ENCODE results near the gene LAMB2. TPM values are rescaled to one million over a fixed set of nuclear protein-coding genes. Genes with fewer than 3 reads are reported as not detected.

LAMB2 gene
- total RNA-seq, 2 donors from 2014 or later, result 1,056 to 1,180 TPM

- no peak overlapping the region for H3K4me3 ChIP-seq
- no peak for DNase-seq (ENCODE audit: low spot score)
- no peak for TF ChIP-seq CTCF (IDR thresholded peaks at IDR 0.05)
- no peaks in the 10 kb centered on the region for H3K9me3 ChIP-seq
- no peaks in the 10 kb centered on the region for H3K27me3 ChIP-seq
- H3K4me1 ChIP-seq, result no peaks in the 10 kb centered on the region
- H3K36me3 ChIP-seq, result no peaks in the 10 kb centered on the region
- H3K27ac ChIP-seq, result no peak overlapping the region
Measured at GRCh38 chr3:49140080-49140479, 7.2 kb upstream of the LAMB2 start.

GRCh38 chr3:49135499-49135898 lies 2.6 kb upstream of the LAMB2 start:
- no peak for DNase-seq (ENCODE audit: low spot score)
- Histone ChIP-seq H3K27me3 (no peaks in the 10 kb centered on the region), H3K27ac (no peak overlapping the region), H3K9me3 (no peaks in the 10 kb centered on the region), H3K36me3 (peaks cover 12% of the 10 kb centered on the region), H3K4me3 (no peak overlapping the region), H3K4me1 (peaks cover 0 to 19% of the 10 kb centered on the region in 2 donors)
- no peak for TF ChIP-seq CTCF (IDR thresholded peaks at IDR 0.05)

GRCh38 chr3:49134471-49135265 lies 1.8 kb upstream of the LAMB2 start:
- Histone ChIP-seq H3K27me3 (no peaks in the 10 kb centered on the region), H3K4me3 (peak overlapping the region in 1 of 2 donors; percentile 67), H3K27ac (peak overlapping the region; percentile 90 to 92), H3K4me1 (peaks cover 0 to 27% of the 10 kb centered on the region in 2 donors), H3K9me3 (no peaks in the 10 kb centered on the region), H3K36me3 (peaks cover 20% of the 10 kb centered on the region)
- no peak for DNase-seq (ENCODE audit: low spot score)
- no peak for TF ChIP-seq CTCF (IDR thresholded peaks at IDR 0.05)

- H3K4me3 ChIP-seq, result peak overlapping the region; percentile 67 to 78
- H3K4me1 ChIP-seq, result peaks cover 0 to 31% of the 10 kb centered on the region in 2 donors
- peaks cover 33% of the 10 kb centered on the region for H3K36me3 ChIP-seq
- no peaks in the 10 kb centered on the region for H3K9me3 ChIP-seq
- TF ChIP-seq CTCF (IDR thresholded peaks at IDR 0.05), result peak in 1 of 2 donors; percentile 6
- H3K27me3 ChIP-seq, result no peaks in the 10 kb centered on the region
- DNase-seq (ENCODE audit: low spot score), result peak; percentile 89
- H3K27ac ChIP-seq, result peak overlapping the region; percentile 90 to 92
Measured at GRCh38 chr3:49133226-49133951, 539 bp upstream of the LAMB2 start.

GRCh38 chr3:49132073-49132436 lies 795 bp downstream of the LAMB2 start:
- peaks cover 0 to 31% of the 10 kb centered on the region in 2 donors for H3K4me1 ChIP-seq
- DNase-seq (ENCODE audit: low spot score), result no peak
- no peak for TF ChIP-seq CTCF (IDR thresholded peaks at IDR 0.05)

More at GRCh38 chr3:49132073-49132436, 795 bp downstream of the LAMB2 start:
- Histone ChIP-seq H3K36me3 (peaks cover 44% of the 10 kb centered on the region), H3K27me3 (no peaks in the 10 kb centered on the region), H3K27ac (peak overlapping the region; percentile 90 to 92), H3K9me3 (no peaks in the 10 kb centered on the region), H3K4me3 (peak overlapping the region; percentile 67 to 78)

Data from right atrium auricular region (tissue), 2 donors.